Smooth muscle cell (in vitro differentiated cells): ENCODE data around the gene NEIL1. TPM values are rescaled to one million over a fixed set of nuclear protein-coding genes. Genes with fewer than 3 reads are reported as not detected.

Experiments
- DNase-seq: peaks from one replicate; lab custom pipeline; 2025; ENCODE audit not compliant: unreplicated experiment; lab: John Stamatoyannopoulos, UW
- H2AFZ ChIP-seq: fragments of 200-600 bp; sonication (generic); 2 replicates; pipeline ENCODE4 v1.6.0; 2016; ENCODE audit warnings: antibody characterized with exemption, low read depth, mild to moderate bottlenecking
- H3F3A ChIP-seq: fragments of 200-600 bp; sonication (generic); 2 replicates; pipeline ENCODE4 v1.6.0; 2017; ENCODE audit warnings: antibody characterized with exemption, low read depth
- H3K27ac ChIP-seq: fragments of 200-600 bp; sonication (generic); 2 replicates; pipeline ENCODE4 v1.5.1; 2016; ENCODE audit warnings: low read depth, mild to moderate bottlenecking
- H3K27me3 ChIP-seq: fragments of 200-600 bp; sonication (generic); 2 replicates; pipeline ENCODE4 v1.6.1; 2016; ENCODE audit warnings: low read depth, mild to moderate bottlenecking
- H3K36me3 ChIP-seq: fragments of 200-600 bp; sonication (generic); 2 replicates; pipeline ENCODE4 v1.5.1; 2016; ENCODE audit warnings: low read depth
- H3K4me1 ChIP-seq: fragments of 200-600 bp; sonication (generic); 2 replicates; pipeline ENCODE4 v1.5.1; 2016; ENCODE audit warnings: low read depth
- H3K4me2 ChIP-seq: fragments of 200-600 bp; sonication (generic); 2 replicates; pipeline ENCODE4 v1.6.0; 2016; ENCODE audit warnings: mild to moderate bottlenecking
- H3K4me3 ChIP-seq: fragments of 200-600 bp; sonication (generic); 2 replicates; pipeline ENCODE4 v1.5.1; 2016; ENCODE audit warnings: mild to moderate bottlenecking
- H3K79me2 ChIP-seq: fragments of 200-600 bp; sonication (generic); 2 replicates; pipeline ENCODE4 v1.6.0; 2016; ENCODE audit warnings: low read depth, mild to moderate bottlenecking
- H3K9ac ChIP-seq: fragments of 200-600 bp; sonication (generic); 2 replicates; pipeline ENCODE4 v1.6.0; 2016; ENCODE audit warnings: low read depth
- H3K9me3 ChIP-seq: fragments of 200-600 bp; sonication (generic); replicated peaks from 2 replicates; pipeline ENCODE4 v1.5.1; 2016; ENCODE audit warnings: low read depth
- H4K20me1 ChIP-seq: fragments of 200-600 bp; sonication (generic); 2 replicates; pipeline ENCODE4 v1.6.0; 2016; ENCODE audit warnings: low read depth
- CTCF ChIP-seq: fragments of 200-600 bp; sonication (generic); IDR thresholded peaks from 2 replicates; pipeline ENCODE4 v1.5.1; 2017; ENCODE audit warnings: borderline replicate concordance, mild to moderate bottlenecking, antibody characterized with exemption; ENCODE audit not compliant: insufficient read depth, poor library complexity, severe bottlenecking
- WGBS: methylation state at CpG from one replicate; pipeline ENCODE4 v1.1.7; 2016; ENCODE audit warnings: low lambda C conversion rate; 5-methylcytosine and 5-hydroxymethylcytosine counted together
- polyA plus RNA-seq: library from polyadenylated mRNA; unstranded; fragments of >200 nt; fragmentation: Nextera tagmentation; extraction: Ambion mirVana; gene quantifications from 2 replicates; pipeline ENCODE4 v1.2.1, GENCODE V29; 2016
- total RNA-seq: library from RNA; depleted of rRNA; stranded (reverse); fragments of >200 nt; gene quantifications from 2 replicates; pipeline ENCODE4 v1.2.3, GENCODE V29; 2014

The NEIL1 gene
- total and polyA plus RNA-seq, 2 experiments from 2014 or later, result 2.5 to 15.1 TPM

GRCh38 chr15:75361989-75362641, 15.3 kb downstream of the NEIL1 start:
- Histone ChIP-seq H3K4me3 (no peak overlapping the region), H3K27ac (no peak overlapping the region), H3K4me1 (no peaks in the 10 kb centered on the region), H3F3A (no peaks in the 10 kb centered on the region), H3K9me3 (no peaks in the 10 kb centered on the region), H3K79me2 (no peaks in the 10 kb centered on the region), H3K36me3 (no peaks in the 10 kb centered on the region), H3K27me3 (no peaks in the 10 kb centered on the region), H4K20me1 (peaks cover under 1% of the 10 kb centered on the region), H3K4me2 (no peak overlapping the region), H2AFZ (no peak overlapping the region), H3K9ac (no peak overlapping the region)
- 96% methylated on average over 13 of the region's 13 CpGs for WGBS
- TF ChIP-seq CTCF, result no peak
- DNase-seq, result no peak

GRCh38 chr15:75362642-75363249, 15.9 kb downstream of the NEIL1 start:
- WGBS, result 95% methylated on average over 7 of the region's 7 CpGs
- Histone ChIP-seq H3K4me3 (no peak overlapping the region), H3K4me2 (no peak overlapping the region), H3K27me3 (no peaks in the 10 kb centered on the region), H3K79me2 (no peaks in the 10 kb centered on the region), H3K4me1 (no peaks in the 10 kb centered on the region), H3K27ac (no peak overlapping the region), H3K9ac (no peak overlapping the region), H3F3A (no peaks in the 10 kb centered on the region), H4K20me1 (peaks cover 6% of the 10 kb centered on the region), H2AFZ (no peak overlapping the region), H3K9me3 (no peaks in the 10 kb centered on the region), H3K36me3 (no peaks in the 10 kb centered on the region)
- no peak for DNase-seq
- TF ChIP-seq CTCF, result no peak

GRCh38 chr15:75363786-75364185, 16.9 kb downstream of the NEIL1 start:
- Histone ChIP-seq H4K20me1 (peaks cover 6% of the 10 kb centered on the region), H3K27me3 (no peaks in the 10 kb centered on the region), H3K9ac (no peak overlapping the region), H3K4me2 (no peak overlapping the region), H3K36me3 (no peaks in the 10 kb centered on the region), H3F3A (no peaks in the 10 kb centered on the region), H3K27ac (no peak overlapping the region), H3K4me1 (no peaks in the 10 kb centered on the region), H2AFZ (no peak overlapping the region), H3K4me3 (no peak overlapping the region), H3K79me2 (no peaks in the 10 kb centered on the region), H3K9me3 (no peaks in the 10 kb centered on the region)
- no peak for TF ChIP-seq CTCF
- DNase-seq, result no peak
- 97% methylated on average over 9 of the region's 9 CpGs for WGBS

GRCh38 chr15:75364881-75365280, 18.0 kb downstream of the NEIL1 start:
- 98% methylated on average over 6 of the region's 6 CpGs for WGBS
- H3K27ac ChIP-seq, result no peak overlapping the region
- no peak overlapping the region for H3K4me2 ChIP-seq
- no peak for DNase-seq
- no peak for TF ChIP-seq CTCF
- peaks cover 8% of the 10 kb centered on the region for H3K4me1 ChIP-seq
- no peaks in the 10 kb centered on the region for H3K79me2 ChIP-seq
- no peaks in the 10 kb centered on the region for H3K36me3 ChIP-seq
- H3K9ac ChIP-seq, result no peak overlapping the region
- no peaks in the 10 kb centered on the region for H3K27me3 ChIP-seq
- H3K4me3 ChIP-seq, result no peak overlapping the region
- H3K9me3 ChIP-seq, result no peaks in the 10 kb centered on the region
- peaks cover 2% of the 10 kb centered on the region for H3F3A ChIP-seq
- H4K20me1 ChIP-seq, result peaks cover 6% of the 10 kb centered on the region
- no peak overlapping the region for H2AFZ ChIP-seq
